HL-60/S4 (cell line): ENCODE measurements around the gene PARP11.
"Not testable (repeated sequence)": the region's sequence is repeated elsewhere in the genome, so short reads cannot be mapped to it uniquely, and the experiment has no call there.

Experiments
- in situ Hi-C: fragments of 300-500 bp; cut with MboI; formaldehyde crosslinking; loops from 2 replicates; pipeline ENCODE4 v1.14.3; 2022; ENCODE audit warnings: low sequenced_read_pairs

PARP11 gene

GRCh38 chr12:3884671-3885070 lies 11.5 kb upstream of the PARP11 start:
- in situ Hi-C loops, result loop anchor here (10.0 kb wide), 1 partner anchor 150 kb away; no protein-coding TSS in a partner anchor

- in situ Hi-C loops, result loop anchor here (10.0 kb wide), 1 partner anchor 152 kb away; no protein-coding TSS in a partner anchor
Observed at GRCh38 chr12:3882896-3883564, 9.8 kb upstream of the PARP11 start.

- in situ Hi-C loops, result loop anchor here (10.0 kb wide), 1 partner anchor 152 kb away; no protein-coding TSS in a partner anchor
Observed at GRCh38 chr12:3882406-3882805, 9.2 kb upstream of the PARP11 start.

- in situ Hi-C loops, result loop anchor here (10.0 kb wide), 1 partner anchor 153 kb away; no protein-coding TSS in a partner anchor
Observed at GRCh38 chr12:3881281-3881950, 8.2 kb upstream of the PARP11 start.

GRCh38 chr12:3879846-3880245 lies 6.6 kb upstream of the PARP11 start:
- in situ Hi-C loops, result loop anchor here (10.0 kb wide), 1 partner anchor 155 kb away; no protein-coding TSS in a partner anchor

GRCh38 chr12:3871356-3871755 lies 1.8 kb downstream of the PARP11 start:
- in situ Hi-C loops, result no loop called here

GRCh38 chr12:3869865-3870264 lies 3.3 kb downstream of the PARP11 start:
- in situ Hi-C loops, result no loop called here

- in situ Hi-C loops, result no loop called here
Observed at GRCh38 chr12:3869433-3869832, 3.8 kb downstream of the PARP11 start.

GRCh38 chr12:3863756-3864155 lies 9.4 kb downstream of the PARP11 start:
- in situ Hi-C loops, result no loop called here

- in situ Hi-C loops, result no loop called here
Observed at GRCh38 chr12:3842517-3842916, 30.7 kb downstream of the PARP11 start.

- in situ Hi-C loops, result no loop called here
Observed at GRCh38 chr12:3841783-3842182, 31.4 kb downstream of the PARP11 start.

GRCh38 chr12:3840833-3841232 lies 32.4 kb downstream of the PARP11 start:
- in situ Hi-C loops, result not testable (repeated sequence)

- in situ Hi-C loops, result not testable (repeated sequence)
Observed at GRCh38 chr12:3839745-3840144, 33.5 kb downstream of the PARP11 start.

GRCh38 chr12:3838701-3839548 lies 34.3 kb downstream of the PARP11 start:
- in situ Hi-C loops, result not testable (repeated sequence)

GRCh38 chr12:3838076-3838475 lies 35.1 kb downstream of the PARP11 start:
- in situ Hi-C loops, result no loop called here

- in situ Hi-C loops, result no loop called here
Observed at GRCh38 chr12:3837049-3837448, 36.1 kb downstream of the PARP11 start.

- in situ Hi-C loops, result no loop called here
Observed at GRCh38 chr12:3836641-3837040, 36.6 kb downstream of the PARP11 start.

GRCh38 chr12:3835914-3836313 lies 37.3 kb downstream of the PARP11 start:
- in situ Hi-C loops, result no loop called here

- in situ Hi-C loops, result no loop called here
Observed at GRCh38 chr12:3834774-3835173, 38.4 kb downstream of the PARP11 start.

GRCh38 chr12:3833670-3834310 lies 39.4 kb downstream of the PARP11 start:
- in situ Hi-C loops, result no loop called here

- in situ Hi-C loops, result no loop called here
Observed at GRCh38 chr12:3832738-3833137, 40.5 kb downstream of the PARP11 start.
